GM12878 (cell line): ENCODE results near the gene PLEKHH1. TPM values are rescaled to one million over a fixed set of nuclear protein-coding genes. Genes with fewer than 3 reads are reported as not detected.

Source experiments
- CHD1 ChIP-seq: IDR thresholded peaks from 2 replicates; pipeline ENCODE4 v1.6.1; 2012; ENCODE audit warnings: low read depth, low read length, improper control_type of control experiment
- CHD2 ChIP-seq: IDR thresholded peaks from 2 replicates; pipeline ENCODE4 v1.6.1; 2011; ENCODE audit warnings: low read depth, low read length, improper control_type of control experiment, borderline replicate concordance
- DPF2 ChIP-seq: fragments of 450-650 bp; IDR thresholded peaks from 2 replicates; pipeline ENCODE4 v1.6.1; 2017; ENCODE audit warnings: mild to moderate bottlenecking
- ESRRA ChIP-seq: IDR thresholded peaks from 2 replicates; pipeline ENCODE4 v1.6.1; 2012; ENCODE audit warnings: mild to moderate bottlenecking, low read length, improper control_type of control experiment
- IRF4 ChIP-seq: IDR thresholded peaks from 2 replicates; pipeline ENCODE4 v1.6.1; 2011; ENCODE audit warnings: low read depth, low read length
- JUND ChIP-seq: IDR thresholded peaks from 2 replicates; pipeline ENCODE4 v1.6.1; 2012; ENCODE audit warnings: low read depth, mild to moderate bottlenecking, low read length, improper control_type of control experiment, moderate library complexity
- MEF2B ChIP-seq: fragments of 450-650 bp; IDR thresholded peaks from 2 replicates; pipeline ENCODE4 v1.6.1; 2018; ENCODE audit warnings: mild to moderate bottlenecking, moderate library complexity; ENCODE audit not compliant: partially characterized antibody, poor library complexity, severe bottlenecking
- NBN ChIP-seq: fragments of 450-650 bp; IDR thresholded peaks from 2 replicates; pipeline ENCODE4 v1.6.1; 2016
- NKRF ChIP-seq: fragments of 450-650 bp; conservative IDR thresholded peaks from 2 replicates; pipeline ENCODE4 v1.6.1; 2017; ENCODE audit warnings: mild to moderate bottlenecking, moderate library complexity
- NRF1 ChIP-seq: conservative IDR thresholded peaks from 2 replicates; pipeline ENCODE4 v1.6.1; 2011; ENCODE audit warnings: mild to moderate bottlenecking, low read depth, low read length, improper control_type of control experiment
- PML ChIP-seq: IDR thresholded peaks from 2 replicates; pipeline ENCODE4 v1.6.1; 2012; ENCODE audit warnings: low read length, inconsistent platforms
- RELA ChIP-seq: fragments of 450-650 bp; IDR thresholded peaks from 2 replicates; pipeline ENCODE4 v1.8.0; 2014; ENCODE audit warnings: borderline replicate concordance; ENCODE audit not compliant: partially characterized antibody
- RUNX3 ChIP-seq: IDR thresholded peaks from 2 replicates; pipeline ENCODE4 v1.6.1; 2012; ENCODE audit warnings: low read length, inconsistent platforms
- SMAD1 ChIP-seq: fragments of 450-650 bp; IDR thresholded peaks from 2 replicates; pipeline ENCODE4 v1.6.1; 2018; ENCODE audit warnings: mild to moderate bottlenecking, low read depth; ENCODE audit not compliant: partially characterized antibody
- SMAD5 ChIP-seq: IDR thresholded peaks from 2 replicates; pipeline ENCODE4 v1.6.1; 2016; ENCODE audit warnings: antibody characterized with exemption, low read depth
- SREBF2 ChIP-seq: IDR thresholded peaks from 2 replicates; pipeline ENCODE4 v1.6.1; 2012; ENCODE audit warnings: mild to moderate bottlenecking, low read length
- STAT3 ChIP-seq: IDR thresholded peaks from 2 replicates; pipeline ENCODE4 v1.6.1; 2011; ENCODE audit warnings: low read depth, low read length, improper control_type of control experiment
- TCF12 ChIP-seq: IDR thresholded peaks from 2 replicates; pipeline ENCODE4 v1.6.1; 2011; ENCODE audit warnings: low read depth, mild to moderate bottlenecking, low read length
- ZNF622 ChIP-seq: fragments of 450-650 bp; IDR thresholded peaks from 2 replicates; pipeline ENCODE4 v1.6.1; 2017; ENCODE audit warnings: mild to moderate bottlenecking, inconsistent platforms
- ZSCAN29 ChIP-seq: fragments of 450-650 bp; IDR thresholded peaks from 2 replicates; pipeline ENCODE4 v1.6.1; 2017; ENCODE audit warnings: mild to moderate bottlenecking, moderate library complexity
- polyA plus RNA-seq, 11 experiments: library from polyadenylated mRNA; depleted of rRNA in 4 of 11; unstranded in 6 of 11; stranded (reverse) in 5 of 11; fragments of >200 nt; fragmentation: Nextera tagmentation in 4 of 11; fragmentation: Illumina TruSeq in 1 of 11; extraction: Ambion mirVana in 4 of 11; extraction: Trizol in 1 of 11; gene quantifications; 1 replicate in 1 of 11; 2 replicates in 10 of 11; pipeline versions ENCODE4 v1.2.1 to v1.2.3, GENCODE V29; 2011 to 2016; ENCODE audit warnings: inconsistent platforms in 2 of 11, missing spikeins in 2 of 11, low read depth in 1 of 11
- total RNA-seq, 4 experiments: library from RNA; depleted of rRNA in 3 of 4; stranded (reverse); fragments of >200 nt in 3 of 4; fragmentation: Illumina TruSeq in 1 of 4; extraction: Trizol in 1 of 4; gene quantifications; 2 replicates each; pipeline versions ENCODE4 v1.2.1 to v1.2.3, GENCODE V29; 2013 to 2021
- TF ChIP-seq, protein P1 (sequence below): IDR thresholded peaks from 2 replicates; pipeline ENCODE4 v1.6.1; 2012; ENCODE audit warnings: mild to moderate bottlenecking, low read depth, low read length
- TF ChIP-seq, protein P2 (sequence below): fragments of 450-650 bp; IDR thresholded peaks from 2 replicates; pipeline ENCODE4 v1.6.1; 2016; ENCODE audit warnings: mild to moderate bottlenecking
- TF ChIP-seq, protein P3 (sequence below), 3 experiments: IDR thresholded peaks in 2 of 3; conservative IDR thresholded peaks in 1 of 3; 2 replicates each; pipeline ENCODE4 v1.5.1; 2011; ENCODE audit warnings: low read depth in 3 of 3, low read length in 3 of 3, mild to moderate bottlenecking in 3 of 3, control low read depth in 2 of 3, moderate library complexity in 2 of 3, inconsistent platforms in 1 of 3, mixed read lengths in 1 of 3; ENCODE audit not compliant: control insufficient read depth in 2 of 3, insufficient read depth in 1 of 3; ENCODE audit errors: extremely low read depth in 1 of 3

PLEKHH1 gene
- total and polyA plus RNA-seq, 10 of the 15 experiments (the other 5 are each of a cell fraction or from before 2014, with no cell fraction given), result 0.11 to 0.95 (median 0.41) TPM

GRCh38 chr14:67487937-67488893, 44.9 kb upstream of the PLEKHH1 start, which contains the start of gene TMEM229B (continued):
- TF ChIP-seq, protein P1, sequence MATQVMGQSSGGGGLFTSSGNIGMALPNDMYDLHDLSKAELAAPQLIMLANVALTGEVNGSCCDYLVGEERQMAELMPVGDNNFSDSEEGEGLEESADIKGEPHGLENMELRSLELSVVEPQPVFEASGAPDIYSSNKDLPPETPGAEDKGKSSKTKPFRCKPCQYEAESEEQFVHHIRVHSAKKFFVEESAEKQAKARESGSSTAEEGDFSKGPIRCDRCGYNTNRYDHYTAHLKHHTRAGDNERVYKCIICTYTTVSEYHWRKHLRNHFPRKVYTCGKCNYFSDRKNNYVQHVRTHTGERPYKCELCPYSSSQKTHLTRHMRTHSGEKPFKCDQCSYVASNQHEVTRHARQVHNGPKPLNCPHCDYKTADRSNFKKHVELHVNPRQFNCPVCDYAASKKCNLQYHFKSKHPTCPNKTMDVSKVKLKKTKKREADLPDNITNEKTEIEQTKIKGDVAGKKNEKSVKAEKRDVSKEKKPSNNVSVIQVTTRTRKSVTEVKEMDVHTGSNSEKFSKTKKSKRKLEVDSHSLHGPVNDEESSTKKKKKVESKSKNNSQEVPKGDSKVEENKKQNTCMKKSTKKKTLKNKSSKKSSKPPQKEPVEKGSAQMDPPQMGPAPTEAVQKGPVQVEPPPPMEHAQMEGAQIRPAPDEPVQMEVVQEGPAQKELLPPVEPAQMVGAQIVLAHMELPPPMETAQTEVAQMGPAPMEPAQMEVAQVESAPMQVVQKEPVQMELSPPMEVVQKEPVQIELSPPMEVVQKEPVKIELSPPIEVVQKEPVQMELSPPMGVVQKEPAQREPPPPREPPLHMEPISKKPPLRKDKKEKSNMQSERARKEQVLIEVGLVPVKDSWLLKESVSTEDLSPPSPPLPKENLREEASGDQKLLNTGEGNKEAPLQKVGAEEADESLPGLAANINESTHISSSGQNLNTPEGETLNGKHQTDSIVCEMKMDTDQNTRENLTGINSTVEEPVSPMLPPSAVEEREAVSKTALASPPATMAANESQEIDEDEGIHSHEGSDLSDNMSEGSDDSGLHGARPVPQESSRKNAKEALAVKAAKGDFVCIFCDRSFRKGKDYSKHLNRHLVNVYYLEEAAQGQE, result no peak
- no peak for TF ChIP-seq ZNF622
- no peak for TF ChIP-seq ZSCAN29
- peak; percentile 64 for TF ChIP-seq RELA
- TF ChIP-seq STAT3, result no peak; the same call in 1 of the 2 replicates
- TF ChIP-seq JUND, result peak; percentile 84
- peak; percentile 91 for TF ChIP-seq RUNX3
- TF ChIP-seq CHD1, result no peak
- TF ChIP-seq, protein P2, sequence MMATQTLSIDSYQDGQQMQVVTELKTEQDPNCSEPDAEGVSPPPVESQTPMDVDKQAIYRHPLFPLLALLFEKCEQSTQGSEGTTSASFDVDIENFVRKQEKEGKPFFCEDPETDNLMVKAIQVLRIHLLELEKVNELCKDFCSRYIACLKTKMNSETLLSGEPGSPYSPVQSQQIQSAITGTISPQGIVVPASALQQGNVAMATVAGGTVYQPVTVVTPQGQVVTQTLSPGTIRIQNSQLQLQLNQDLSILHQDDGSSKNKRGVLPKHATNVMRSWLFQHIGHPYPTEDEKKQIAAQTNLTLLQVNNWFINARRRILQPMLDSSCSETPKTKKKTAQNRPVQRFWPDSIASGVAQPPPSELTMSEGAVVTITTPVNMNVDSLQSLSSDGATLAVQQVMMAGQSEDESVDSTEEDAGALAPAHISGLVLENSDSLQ, result peak; percentile 74
- peak; percentile 65 for TF ChIP-seq CHD2
- peak; percentile 69; the same call in 1 of the 2 replicates for TF ChIP-seq PML
- TF ChIP-seq TCF12, result peak; percentile 92
- TF ChIP-seq NRF1, result no peak
- TF ChIP-seq, protein P3, sequence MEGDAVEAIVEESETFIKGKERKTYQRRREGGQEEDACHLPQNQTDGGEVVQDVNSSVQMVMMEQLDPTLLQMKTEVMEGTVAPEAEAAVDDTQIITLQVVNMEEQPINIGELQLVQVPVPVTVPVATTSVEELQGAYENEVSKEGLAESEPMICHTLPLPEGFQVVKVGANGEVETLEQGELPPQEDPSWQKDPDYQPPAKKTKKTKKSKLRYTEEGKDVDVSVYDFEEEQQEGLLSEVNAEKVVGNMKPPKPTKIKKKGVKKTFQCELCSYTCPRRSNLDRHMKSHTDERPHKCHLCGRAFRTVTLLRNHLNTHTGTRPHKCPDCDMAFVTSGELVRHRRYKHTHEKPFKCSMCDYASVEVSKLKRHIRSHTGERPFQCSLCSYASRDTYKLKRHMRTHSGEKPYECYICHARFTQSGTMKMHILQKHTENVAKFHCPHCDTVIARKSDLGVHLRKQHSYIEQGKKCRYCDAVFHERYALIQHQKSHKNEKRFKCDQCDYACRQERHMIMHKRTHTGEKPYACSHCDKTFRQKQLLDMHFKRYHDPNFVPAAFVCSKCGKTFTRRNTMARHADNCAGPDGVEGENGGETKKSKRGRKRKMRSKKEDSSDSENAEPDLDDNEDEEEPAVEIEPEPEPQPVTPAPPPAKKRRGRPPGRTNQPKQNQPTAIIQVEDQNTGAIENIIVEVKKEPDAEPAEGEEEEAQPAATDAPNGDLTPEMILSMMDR (IDR thresholded peaks at IDR 0.05 in 2 of 3, conservative IDR thresholded peaks at IDR 0.05 in 1 of 3; ENCODE audit: control insufficient read depth in 2 of 3, extremely low read depth in 1 of 3, insufficient read depth in 1 of 3, low read depth in 3 of 3, low read length in 3 of 3), result no peak
- peak; percentile 47; the same call in 1 of the 2 replicates for TF ChIP-seq NKRF
- TF ChIP-seq DPF2, result peak; percentile 100
- peak; percentile 80 for TF ChIP-seq ESRRA
- no peak for TF ChIP-seq SREBF2
- TF ChIP-seq SMAD5, result no peak
- TF ChIP-seq NBN, result peak; percentile 99
- no peak for TF ChIP-seq SMAD1
- TF ChIP-seq MEF2B, result peak; percentile 97
- peak; percentile 99 for TF ChIP-seq IRF4
